ENCODE results near the gene SPOCK3.

- TF ChIP-seq POLR2A (IDR thresholded peaks at IDR 0.05) (no peak), CTCF (IDR thresholded peaks at IDR 0.05) (no peak)
These were observed at the start of gene SPOCK3 for GRCh38 chr4:167234316-167234881.
